Neural cell (in vitro differentiated cells): ENCODE measurements around the gene CEP78. TPM values are rescaled to one million over a fixed set of nuclear protein-coding genes. Genes with fewer than 3 reads are reported as not detected.
A peak's percentile ranks its signal among the peaks of the same experiment; 100 is the strongest.

Experiments used
- H2AFZ ChIP-seq: fragments of 200-600, 300-800 bp; sonication (generic), shearing (Covaris generic); 2 replicates; pipeline ENCODE4 v1.6.0; 2014; ENCODE audit warnings: low read depth, mild to moderate bottlenecking, antibody characterized with exemption, low read length, moderate library complexity
- H3F3A ChIP-seq: fragments of 200-600 bp; shearing (Covaris generic); 2 replicates; pipeline ENCODE4 v1.6.1; 2016; ENCODE audit warnings: mild to moderate bottlenecking, moderate library complexity, mixed read lengths, antibody characterized with exemption, low read length; ENCODE audit not compliant: insufficient read depth, poor library complexity, severe bottlenecking
- H3K27ac ChIP-seq: fragments of 200-600, 300-800 bp; sonication (generic), shearing (Covaris generic); 2 replicates; pipeline ENCODE4 v1.5.1; 2014; ENCODE audit warnings: mild to moderate bottlenecking, low read length, moderate library complexity
- H3K27me3 ChIP-seq: fragments of 300-800, 200-600 bp; sonication (generic), shearing (Covaris generic); 2 replicates; pipeline ENCODE4 v1.6.0; 2014; ENCODE audit warnings: mild to moderate bottlenecking, low read depth, low read length, moderate library complexity; ENCODE audit not compliant: insufficient read depth
- H3K36me3 ChIP-seq: fragments of 300-800, 200-600 bp; sonication (generic), shearing (Covaris generic); 2 replicates; pipeline ENCODE4 v1.5.1; 2014; ENCODE audit warnings: mild to moderate bottlenecking, antibody characterized with exemption, low read length, moderate library complexity; ENCODE audit not compliant: insufficient read depth
- H3K4me2 ChIP-seq: fragments of 300-800, 200-600 bp; sonication (generic), shearing (Covaris generic); 2 replicates; pipeline ENCODE4 v1.6.0; 2014; ENCODE audit warnings: mild to moderate bottlenecking, low read length
- H3K4me3 ChIP-seq: fragments of 300-800, 200-600 bp; sonication (generic), shearing (Covaris generic); 2 replicates; pipeline ENCODE4 v1.5.1; 2014; ENCODE audit warnings: mild to moderate bottlenecking, low read length, moderate library complexity
- H3K79me2 ChIP-seq: fragments of 200-600 bp; shearing (Covaris generic); replicated peaks from 2 replicates; pipeline ENCODE4 v1.6.0; 2014; ENCODE audit warnings: mild to moderate bottlenecking, low read length, moderate library complexity; ENCODE audit not compliant: insufficient read depth
- H3K9ac ChIP-seq: fragments of 300-800, 200-600 bp; sonication (generic), shearing (Covaris generic); 2 replicates; pipeline ENCODE4 v1.6.1; 2016; ENCODE audit warnings: mild to moderate bottlenecking, low read length, mixed read lengths
- H3K9me2 ChIP-seq: fragments of 200-600 bp; shearing (Covaris generic); 2 replicates; pipeline ENCODE4 v1.6.1; 2016; ENCODE audit warnings: mild to moderate bottlenecking, low read length, mixed read lengths; ENCODE audit not compliant: insufficient read depth
- H3K9me3 ChIP-seq: fragments of 200-600, 300-800 bp; sonication (generic), shearing (Covaris generic); 2 replicates; pipeline ENCODE4 v1.6.1; 2016; ENCODE audit warnings: mild to moderate bottlenecking, mixed run types, low read length, moderate library complexity, mixed read lengths
- H4K20me1 ChIP-seq: fragments of 200-600 bp; shearing (Covaris generic); 2 replicates; pipeline ENCODE4 v1.6.1; 2016; ENCODE audit warnings: mild to moderate bottlenecking, mixed run types; ENCODE audit not compliant: insufficient read depth
- EP300 ChIP-seq: fragments of 450-650 bp; conservative IDR thresholded peaks from 2 replicates; pipeline ENCODE4 v1.6.1; 2014; ENCODE audit warnings: antibody characterized with exemption, mild to moderate bottlenecking, moderate library complexity; ENCODE audit not compliant: poor library complexity, severe bottlenecking
- EZH2 ChIP-seq: fragments of 200-600, 300-800 bp; shearing (Covaris generic), sonication (generic); IDR thresholded peaks from 2 replicates; pipeline ENCODE4 v1.6.1; 2014; ENCODE audit warnings: antibody characterized with exemption, low read length, borderline replicate concordance, mild to moderate bottlenecking; ENCODE audit not compliant: insufficient read depth, poor library complexity, severe bottlenecking
- MXI1 ChIP-seq: fragments of 450-650 bp; conservative IDR thresholded peaks from 2 replicates; pipeline ENCODE4 v1.6.1; 2014; ENCODE audit warnings: antibody characterized with exemption, mild to moderate bottlenecking; ENCODE audit not compliant: poor library complexity, severe bottlenecking
- POLR2AphosphoS5 ChIP-seq: IDR thresholded peaks from 2 replicates; pipeline ENCODE4 v1.6.1; 2012
- RAD21 ChIP-seq: fragments of 450-650 bp; conservative IDR thresholded peaks from 2 replicates; pipeline ENCODE4 v1.6.1; 2014; ENCODE audit warnings: antibody characterized with exemption, mild to moderate bottlenecking, moderate library complexity
- SMC3 ChIP-seq: fragments of 450-650 bp; conservative IDR thresholded peaks from 2 replicates; pipeline ENCODE4 v1.6.1; 2014; ENCODE audit warnings: antibody characterized with exemption, mild to moderate bottlenecking, moderate library complexity; ENCODE audit not compliant: poor library complexity
- TAF1 ChIP-seq: IDR thresholded peaks from 2 replicates; pipeline ENCODE4 v1.6.1; 2012; ENCODE audit warnings: low read depth
- polyA plus RNA-seq: library from polyadenylated mRNA; depleted of rRNA; stranded (reverse); fragments of >200 nt; gene quantifications from 2 replicates; pipeline ENCODE4 v1.2.3, GENCODE V29; 2014
- TF ChIP-seq, protein P1 (sequence below): IDR thresholded peaks from 2 replicates; pipeline ENCODE4 v1.6.1; 2012; ENCODE audit warnings: borderline replicate concordance
- TF ChIP-seq, protein P2 (sequence below): fragments of 450-650 bp; IDR thresholded peaks from 2 replicates; pipeline ENCODE4 v1.5.1; 2014; ENCODE audit warnings: antibody characterized with exemption, mild to moderate bottlenecking, moderate library complexity; ENCODE audit not compliant: poor library complexity, severe bottlenecking

Gene CEP78
- polyA plus RNA-seq, 1 donor from 2014 or later = 57.8 TPM

DNA sequence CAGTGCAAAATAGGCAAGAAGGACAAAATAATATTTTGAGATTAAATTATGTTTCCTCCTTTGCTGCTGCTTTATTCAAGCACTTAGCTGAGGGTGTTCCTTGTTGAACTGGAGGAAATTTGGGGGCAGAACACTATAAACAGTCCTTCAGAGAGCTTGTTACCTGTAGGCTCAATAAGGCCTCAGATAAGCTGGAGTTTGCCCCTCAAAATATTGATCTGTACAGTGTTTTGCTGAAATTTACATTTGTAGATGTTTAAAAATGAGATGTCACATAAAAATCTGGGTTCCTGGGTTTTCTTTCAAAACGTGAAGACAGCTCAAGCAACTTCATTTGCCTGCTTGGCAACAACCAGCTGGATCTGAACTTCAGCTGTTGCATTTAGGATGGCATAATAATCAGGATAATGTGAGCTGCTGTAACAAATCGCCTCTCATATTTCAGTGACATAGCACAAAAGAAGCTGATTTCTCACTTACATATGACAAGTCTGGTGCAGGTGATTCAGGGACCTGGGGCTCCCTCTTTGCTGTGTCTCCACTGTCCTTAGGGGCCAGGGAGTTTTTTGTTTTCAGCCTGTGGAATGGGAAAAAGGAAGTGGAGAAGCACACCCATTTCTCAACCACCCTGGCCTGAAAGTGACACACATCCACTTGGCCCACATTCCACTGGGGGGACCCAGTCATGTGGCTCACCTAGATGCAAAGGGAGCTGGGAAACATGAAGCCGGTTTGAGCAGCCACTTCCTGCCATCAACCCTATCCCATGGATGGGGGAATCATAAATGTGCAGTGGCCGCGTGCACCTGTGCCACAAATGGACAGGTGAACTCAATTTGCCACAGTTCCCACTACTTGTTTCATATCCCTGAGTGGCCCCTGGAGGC is 58.7 kb downstream of the CEP78 start:
- Histone ChIP-seq H3K4me2 (no peak overlapping the region), H3K9ac (no peak overlapping the region), H3K9me3 (no peaks in the 10 kb centered on the region), H3K27me3 (no peaks in the 10 kb centered on the region), H3K4me3 (no peak overlapping the region), H3K27ac (no peak overlapping the region), H3K36me3 (no peaks in the 10 kb centered on the region), H3K79me2 (peaks cover 16% of the 10 kb centered on the region), H2AFZ (no peak overlapping the region), H3F3A (no peaks in the 10 kb centered on the region), H3K9me2 (no peaks in the 10 kb centered on the region), H4K20me1 (no peaks in the 10 kb centered on the region)
- TF ChIP-seq TAF1 = no peak

DNA sequence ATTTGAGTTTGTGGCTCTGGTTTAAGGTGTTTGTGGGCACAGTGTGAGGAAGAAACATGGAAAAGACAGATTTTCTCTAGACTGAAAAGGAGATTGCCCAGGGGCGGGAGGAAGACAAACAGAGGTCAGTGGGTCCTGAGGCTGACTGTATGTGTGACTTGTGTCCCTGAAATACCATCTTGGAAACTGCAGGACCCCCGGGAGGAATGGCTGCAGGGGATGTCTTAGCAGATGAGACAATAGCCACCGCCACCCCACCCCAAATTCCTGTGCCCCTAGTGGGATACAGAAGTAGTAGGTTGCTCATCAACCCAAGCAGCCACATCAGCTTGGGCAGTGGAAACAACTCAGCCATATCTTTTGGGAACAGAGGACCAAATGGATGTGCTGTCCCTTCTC is 59.3 kb downstream of the CEP78 start:
- no peaks in the 10 kb centered on the region for H3K27me3 ChIP-seq
- TF ChIP-seq, protein P1, sequence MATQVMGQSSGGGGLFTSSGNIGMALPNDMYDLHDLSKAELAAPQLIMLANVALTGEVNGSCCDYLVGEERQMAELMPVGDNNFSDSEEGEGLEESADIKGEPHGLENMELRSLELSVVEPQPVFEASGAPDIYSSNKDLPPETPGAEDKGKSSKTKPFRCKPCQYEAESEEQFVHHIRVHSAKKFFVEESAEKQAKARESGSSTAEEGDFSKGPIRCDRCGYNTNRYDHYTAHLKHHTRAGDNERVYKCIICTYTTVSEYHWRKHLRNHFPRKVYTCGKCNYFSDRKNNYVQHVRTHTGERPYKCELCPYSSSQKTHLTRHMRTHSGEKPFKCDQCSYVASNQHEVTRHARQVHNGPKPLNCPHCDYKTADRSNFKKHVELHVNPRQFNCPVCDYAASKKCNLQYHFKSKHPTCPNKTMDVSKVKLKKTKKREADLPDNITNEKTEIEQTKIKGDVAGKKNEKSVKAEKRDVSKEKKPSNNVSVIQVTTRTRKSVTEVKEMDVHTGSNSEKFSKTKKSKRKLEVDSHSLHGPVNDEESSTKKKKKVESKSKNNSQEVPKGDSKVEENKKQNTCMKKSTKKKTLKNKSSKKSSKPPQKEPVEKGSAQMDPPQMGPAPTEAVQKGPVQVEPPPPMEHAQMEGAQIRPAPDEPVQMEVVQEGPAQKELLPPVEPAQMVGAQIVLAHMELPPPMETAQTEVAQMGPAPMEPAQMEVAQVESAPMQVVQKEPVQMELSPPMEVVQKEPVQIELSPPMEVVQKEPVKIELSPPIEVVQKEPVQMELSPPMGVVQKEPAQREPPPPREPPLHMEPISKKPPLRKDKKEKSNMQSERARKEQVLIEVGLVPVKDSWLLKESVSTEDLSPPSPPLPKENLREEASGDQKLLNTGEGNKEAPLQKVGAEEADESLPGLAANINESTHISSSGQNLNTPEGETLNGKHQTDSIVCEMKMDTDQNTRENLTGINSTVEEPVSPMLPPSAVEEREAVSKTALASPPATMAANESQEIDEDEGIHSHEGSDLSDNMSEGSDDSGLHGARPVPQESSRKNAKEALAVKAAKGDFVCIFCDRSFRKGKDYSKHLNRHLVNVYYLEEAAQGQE = no peak
- TF ChIP-seq EZH2 (no peak), RAD21 (no peak), EP300 (no peak), SMC3 (no peak)
- TF ChIP-seq, protein P2, sequence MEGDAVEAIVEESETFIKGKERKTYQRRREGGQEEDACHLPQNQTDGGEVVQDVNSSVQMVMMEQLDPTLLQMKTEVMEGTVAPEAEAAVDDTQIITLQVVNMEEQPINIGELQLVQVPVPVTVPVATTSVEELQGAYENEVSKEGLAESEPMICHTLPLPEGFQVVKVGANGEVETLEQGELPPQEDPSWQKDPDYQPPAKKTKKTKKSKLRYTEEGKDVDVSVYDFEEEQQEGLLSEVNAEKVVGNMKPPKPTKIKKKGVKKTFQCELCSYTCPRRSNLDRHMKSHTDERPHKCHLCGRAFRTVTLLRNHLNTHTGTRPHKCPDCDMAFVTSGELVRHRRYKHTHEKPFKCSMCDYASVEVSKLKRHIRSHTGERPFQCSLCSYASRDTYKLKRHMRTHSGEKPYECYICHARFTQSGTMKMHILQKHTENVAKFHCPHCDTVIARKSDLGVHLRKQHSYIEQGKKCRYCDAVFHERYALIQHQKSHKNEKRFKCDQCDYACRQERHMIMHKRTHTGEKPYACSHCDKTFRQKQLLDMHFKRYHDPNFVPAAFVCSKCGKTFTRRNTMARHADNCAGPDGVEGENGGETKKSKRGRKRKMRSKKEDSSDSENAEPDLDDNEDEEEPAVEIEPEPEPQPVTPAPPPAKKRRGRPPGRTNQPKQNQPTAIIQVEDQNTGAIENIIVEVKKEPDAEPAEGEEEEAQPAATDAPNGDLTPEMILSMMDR = no peak
- H3K79me2 ChIP-seq = peaks cover 21% of the 10 kb centered on the region
- H3K9me2 ChIP-seq = no peaks in the 10 kb centered on the region
- no peaks in the 10 kb centered on the region for H4K20me1 ChIP-seq
- H3K27ac ChIP-seq = no peak overlapping the region
- H3K9me3 ChIP-seq = no peaks in the 10 kb centered on the region
- H3K4me2 ChIP-seq = no peak overlapping the region
- no peak overlapping the region for H2AFZ ChIP-seq
- H3K4me3 ChIP-seq = no peak overlapping the region
- no peaks in the 10 kb centered on the region for H3F3A ChIP-seq
- H3K9ac ChIP-seq = no peak overlapping the region
- H3K36me3 ChIP-seq = no peaks in the 10 kb centered on the region

DNA sequence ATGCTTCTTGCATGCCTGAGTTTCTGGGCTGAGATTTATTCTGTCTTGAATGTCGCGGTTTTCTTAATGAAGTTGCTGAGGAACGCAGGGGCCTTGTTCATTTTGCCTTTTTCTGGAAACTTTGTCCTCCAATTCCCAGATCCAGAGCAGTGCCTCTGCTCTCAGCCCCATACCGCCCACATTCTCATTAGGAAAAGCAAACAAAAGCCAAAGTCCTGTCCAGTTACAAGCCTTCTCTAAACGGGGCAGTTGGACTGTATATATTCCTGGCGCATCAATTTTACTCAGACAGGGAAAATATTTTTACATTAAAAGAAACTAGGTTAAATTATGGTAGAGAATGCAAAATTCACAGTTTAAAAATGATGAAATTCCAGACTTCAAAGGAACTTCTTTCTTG is 59.9 kb downstream of the CEP78 start:
- peak overlapping the region; percentile 79 for H3K9ac ChIP-seq

More for the DNA sequence above, 59.9 kb downstream of the CEP78 start:
- Histone ChIP-seq H3K27me3 (no peaks in the 10 kb centered on the region), H3K9me3 (no peaks in the 10 kb centered on the region), H3K4me2 (peak overlapping the region; percentile 98), H3K4me3 (peak overlapping the region; percentile 99), H2AFZ (no peak overlapping the region), H3K9me2 (no peaks in the 10 kb centered on the region), H3K27ac (no peak overlapping the region), H3K36me3 (no peaks in the 10 kb centered on the region), H4K20me1 (no peaks in the 10 kb centered on the region), H3F3A (no peaks in the 10 kb centered on the region), H3K79me2 (peaks cover 21% of the 10 kb centered on the region)
- TF ChIP-seq TAF1 (no peak), EZH2 (no peak), MXI1 (no peak), SMC3 (no peak), RAD21 (no peak), POLR2AphosphoS5 (no peak), EP300 (no peak)
- TF ChIP-seq, protein P2 = no peak
- TF ChIP-seq, protein P1 = no peak
